Keratinocyte (primary cell): ENCODE results near the gene TMC8.
A peak's percentile ranks its signal among the peaks of the same experiment; 100 is the strongest.

Source experiments
- CTCF ChIP-seq, 3 experiments: IDR thresholded peaks in 1 of 3; conservative IDR thresholded peaks in 1 of 3; optimal IDR thresholded peaks in 1 of 3; 2 replicates in 2 of 3; 3 replicates in 1 of 3; pipeline versions ENCODE3 to v1.5.1; 2011; ENCODE audit warnings: low read length in 3 of 3, mild to moderate bottlenecking in 3 of 3, moderate library complexity in 2 of 3, control low read depth in 1 of 3, inconsistent platforms in 1 of 3; ENCODE audit not compliant: insufficient read depth in 2 of 3; ENCODE audit errors: extremely low read depth in 1 of 3
- EZH2 ChIP-seq: IDR thresholded peaks from one replicate; pipeline ENCODE4 v1.6.1; 2012; ENCODE audit warnings: inconsistent platforms, mild to moderate bottlenecking, low read length, moderate library complexity

GRCh38 chr17:78186692-78187595 lies 56.4 kb downstream of the TMC8 start, which contains the start of the genes AFMID and TK1:
- TF ChIP-seq CTCF (optimal IDR thresholded peaks at IDR 0.05 in 1 of 3, IDR thresholded peaks at IDR 0.05 in 1 of 3, conservative IDR thresholded peaks at IDR 0.05 in 1 of 3; ENCODE audit: extremely low read depth in 1 of 3, insufficient read depth in 2 of 3, low read length in 3 of 3) (peak; percentile 59 to 81 (median 74)), EZH2 (no peak)
